Ecto neural progenitor cell (in vitro differentiated cells): ENCODE data around the gene NOTCH2.

Experiments used
- DNase-seq: peaks from one replicate; pipeline ENCODE4 v3.0.0-alpha.2; 2018; ENCODE audit warnings: low spot score

NOTCH2 gene

GRCh38 chr1:119943216-119943615, 126.2 kb downstream of the NOTCH2 start:
- DNase-seq: no peak

GRCh38 chr1:119941392-119941791, 128.1 kb downstream of the NOTCH2 start:
- DNase-seq: no peak

- no peak for DNase-seq
These were observed 128.8 kb downstream of the NOTCH2 start for GRCh38 chr1:119940697-119941096.

GRCh38 chr1:119937198-119937597, 132.3 kb downstream of the NOTCH2 start:
- no peak for DNase-seq

GRCh38 chr1:119935915-119936314, 133.5 kb downstream of the NOTCH2 start:
- no peak for DNase-seq

GRCh38 chr1:119935373-119935772, 134.1 kb downstream of the NOTCH2 start:
- no peak for DNase-seq

GRCh38 chr1:119933397-119933796, 136.1 kb downstream of the NOTCH2 start:
- no peak for DNase-seq

GRCh38 chr1:119929643-119930315, 139.7 kb downstream of the NOTCH2 start:
- no peak for DNase-seq

- DNase-seq: no peak
These were observed 142.9 kb downstream of the NOTCH2 start for GRCh38 chr1:119926553-119926952.

GRCh38 chr1:119924948-119925898, 144.2 kb downstream of the NOTCH2 start:
- DNase-seq: no peak

- no peak for DNase-seq
These were observed 149.1 kb downstream of the NOTCH2 start for GRCh38 chr1:119920104-119920968.

GRCh38 chr1:119919241-119919640, 150.2 kb downstream of the NOTCH2 start:
- no peak for DNase-seq

GRCh38 chr1:119918301-119918700, 151.2 kb downstream of the NOTCH2 start:
- no peak for DNase-seq

GRCh38 chr1:119917304-119918055, 152.0 kb downstream of the NOTCH2 start:
- DNase-seq: no peak

- no peak for DNase-seq
These were observed 153.9 kb downstream of the NOTCH2 start for GRCh38 chr1:119915517-119915916.

- DNase-seq: no peak
These were observed 155.4 kb downstream of the NOTCH2 start for GRCh38 chr1:119914071-119914470.

- DNase-seq: no peak
These were observed 156.5 kb downstream of the NOTCH2 start for GRCh38 chr1:119912963-119913362.

- no peak for DNase-seq
These were observed 157.7 kb downstream of the NOTCH2 start for GRCh38 chr1:119911775-119912174.

GRCh38 chr1:119910618-119911017, 158.8 kb downstream of the NOTCH2 start:
- DNase-seq: no peak

- no peak for DNase-seq
These were observed 159.4 kb downstream of the NOTCH2 start for GRCh38 chr1:119909890-119910596.

GRCh38 chr1:119908661-119909060, 160.8 kb downstream of the NOTCH2 start:
- DNase-seq: no peak
